ENCODE data around the gene SLC26A8. TPM values are rescaled to one million over a fixed set of nuclear protein-coding genes. Genes with fewer than 3 reads are reported as not detected.
"Not testable (repeated sequence)": the region's sequence is repeated elsewhere in the genome, so short reads cannot be mapped to it uniquely, and the experiment has no call there.

Gene SLC26A8
- total RNA-seq, 1 donor from 2014 or later = 0.20 TPM

DNA sequence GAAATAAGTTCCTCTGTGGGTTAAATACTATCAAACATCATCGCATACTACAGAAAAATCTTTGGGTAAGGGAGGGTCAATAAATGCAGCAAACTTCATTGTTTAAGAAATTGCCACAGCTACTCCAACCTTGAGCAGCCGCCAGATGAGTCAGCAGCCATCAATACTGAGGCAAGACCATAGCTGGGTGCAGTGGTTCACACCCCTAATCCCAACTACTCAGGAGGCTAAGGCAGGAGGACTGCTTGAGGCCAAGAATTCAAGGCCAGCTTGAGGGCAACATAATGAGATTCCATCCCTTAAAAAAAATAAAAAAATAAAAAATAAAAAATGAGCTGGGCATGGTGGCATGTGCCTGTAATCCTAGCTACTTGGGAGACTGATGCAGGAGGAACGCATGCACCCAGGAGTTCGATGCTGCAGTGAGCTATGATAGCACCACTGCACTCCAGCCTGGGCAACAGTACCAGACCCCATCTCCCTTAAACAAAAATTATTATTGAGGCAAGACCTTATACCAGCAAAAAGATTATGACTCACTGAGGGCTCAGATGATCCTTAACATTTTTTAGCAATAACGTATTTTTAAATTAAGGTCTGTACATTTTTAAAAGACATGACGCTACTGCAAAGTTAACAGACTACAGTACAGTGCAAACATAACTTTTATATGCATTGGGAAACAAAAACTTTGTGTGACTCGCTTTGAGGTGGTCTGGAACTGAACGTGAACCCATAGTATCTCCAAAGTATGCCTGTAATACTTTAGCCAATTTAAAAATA lies 112.4 kb downstream of the SLC26A8 start:
- no peak for DNase-seq

DNA sequence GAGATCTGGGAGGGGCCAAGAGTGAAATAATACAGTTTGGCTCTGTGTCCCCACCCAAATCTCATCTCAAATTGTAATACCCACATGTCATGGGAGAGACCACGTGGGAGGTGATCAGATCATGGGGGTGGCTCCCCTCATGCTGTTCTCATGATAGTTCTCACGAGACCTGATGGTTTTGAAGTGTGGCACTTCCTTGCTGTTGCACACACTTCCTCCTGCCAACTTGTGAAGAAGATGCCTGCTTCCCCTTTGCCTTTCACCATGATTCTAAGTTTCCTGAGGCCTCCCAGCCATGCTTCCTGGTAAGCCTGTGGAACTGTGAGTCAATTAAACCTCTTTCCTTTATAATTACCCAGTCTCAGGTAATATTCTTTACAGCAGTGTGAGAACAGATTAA lies 114.9 kb downstream of the SLC26A8 start:
- not testable (repeated sequence) for DNase-seq

DNA sequence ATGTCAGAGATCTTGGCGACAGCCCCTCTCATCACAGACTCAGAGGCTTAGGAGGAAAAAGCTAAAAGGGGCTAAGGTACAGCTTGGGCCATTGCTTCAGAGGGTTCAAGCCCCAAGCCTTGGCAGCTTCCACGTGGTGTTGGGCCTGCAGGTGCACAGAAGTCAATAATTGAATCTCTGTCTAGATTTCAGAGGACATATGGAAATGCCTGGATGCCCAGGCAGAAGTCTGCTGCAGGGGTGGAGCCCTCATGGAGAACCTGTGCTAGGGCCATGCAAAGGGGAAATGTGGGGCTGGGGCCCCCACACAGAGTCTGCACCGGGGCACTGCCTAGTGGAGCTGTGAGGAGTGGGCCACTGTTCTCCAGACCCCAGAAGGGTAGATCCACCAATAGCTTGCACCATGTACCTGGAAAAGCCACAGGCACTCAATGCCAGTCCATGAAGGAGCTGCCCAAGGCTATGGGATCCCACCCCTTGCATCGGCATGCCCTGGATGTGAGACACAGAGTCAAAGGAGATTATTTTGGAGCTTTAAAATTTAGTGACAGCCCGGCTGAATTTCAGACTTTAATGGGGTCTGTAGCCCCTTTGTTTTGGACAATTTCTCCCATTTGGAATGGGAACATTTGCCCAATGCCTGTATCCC lies 115.6 kb downstream of the SLC26A8 start:
- not testable (repeated sequence) for DNase-seq

DNA sequence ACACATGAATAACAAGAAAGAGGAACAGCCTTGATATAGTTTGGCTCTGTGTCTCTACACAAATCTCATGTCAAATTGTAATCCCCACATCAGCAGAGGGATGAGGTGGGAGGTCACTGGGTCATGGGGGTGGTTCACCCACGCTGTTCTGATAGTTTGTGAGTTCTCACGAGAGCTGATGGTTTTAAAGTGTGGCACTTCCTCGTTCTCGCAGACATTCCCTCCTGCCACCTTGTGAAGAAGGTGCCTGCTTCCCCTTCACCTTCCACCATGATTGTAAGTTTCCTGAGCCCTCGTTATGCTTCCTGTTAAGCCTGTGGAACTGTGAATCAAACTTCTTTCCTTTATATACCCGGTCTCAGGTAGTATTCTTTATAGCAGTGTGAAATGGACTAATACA lies 116.7 kb downstream of the SLC26A8 start:
- no peak for DNase-seq

DNA sequence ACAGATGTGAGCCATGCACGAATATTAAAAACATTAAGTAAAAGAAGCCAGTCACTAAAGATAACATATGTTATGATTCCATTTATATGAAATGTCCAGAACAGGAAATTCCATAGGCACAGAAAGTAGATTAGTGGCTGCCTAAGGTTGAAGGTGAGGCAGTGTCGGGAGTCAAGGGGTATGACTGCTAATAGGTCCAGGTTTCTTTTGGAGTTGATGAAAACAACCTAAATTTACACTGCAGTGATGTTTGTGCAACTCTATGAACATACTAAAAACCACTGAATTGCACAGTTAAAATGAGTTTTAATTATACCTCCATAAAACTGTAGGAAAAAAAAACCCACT lies 118.0 kb downstream of the SLC26A8 start:
- DNase-seq = no peak

DNA sequence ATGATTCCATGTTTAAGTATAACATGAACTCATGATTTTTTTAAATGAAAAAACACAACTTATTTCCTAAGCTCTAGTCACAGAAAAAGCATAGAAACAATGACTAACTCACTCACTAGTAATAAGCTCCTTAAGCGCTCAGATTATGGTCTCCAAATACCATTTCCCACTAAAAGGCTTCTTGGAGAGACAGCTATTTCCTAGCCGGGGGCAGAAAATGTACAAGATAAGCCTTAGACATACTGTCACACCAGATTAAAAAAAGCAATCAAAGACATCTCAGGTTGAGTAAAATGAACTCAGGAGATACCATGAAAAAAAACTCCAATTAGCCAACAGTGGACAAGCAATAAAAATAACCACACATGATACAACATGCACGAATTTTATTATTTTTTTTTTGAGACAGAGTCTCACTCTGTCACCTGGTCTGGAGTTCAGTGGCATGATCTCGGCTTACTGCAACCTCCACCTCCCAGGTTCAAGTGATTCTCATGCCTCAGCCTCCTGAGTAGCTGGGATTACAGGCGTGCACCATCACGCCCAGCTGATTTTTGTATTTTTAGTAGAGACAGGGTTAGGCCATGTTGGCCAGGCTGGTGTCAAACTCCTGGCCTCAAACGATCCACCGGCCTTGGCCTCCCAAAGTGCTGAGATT lies 118.5 kb downstream of the SLC26A8 start:
- DNase-seq = no peak

DNA sequence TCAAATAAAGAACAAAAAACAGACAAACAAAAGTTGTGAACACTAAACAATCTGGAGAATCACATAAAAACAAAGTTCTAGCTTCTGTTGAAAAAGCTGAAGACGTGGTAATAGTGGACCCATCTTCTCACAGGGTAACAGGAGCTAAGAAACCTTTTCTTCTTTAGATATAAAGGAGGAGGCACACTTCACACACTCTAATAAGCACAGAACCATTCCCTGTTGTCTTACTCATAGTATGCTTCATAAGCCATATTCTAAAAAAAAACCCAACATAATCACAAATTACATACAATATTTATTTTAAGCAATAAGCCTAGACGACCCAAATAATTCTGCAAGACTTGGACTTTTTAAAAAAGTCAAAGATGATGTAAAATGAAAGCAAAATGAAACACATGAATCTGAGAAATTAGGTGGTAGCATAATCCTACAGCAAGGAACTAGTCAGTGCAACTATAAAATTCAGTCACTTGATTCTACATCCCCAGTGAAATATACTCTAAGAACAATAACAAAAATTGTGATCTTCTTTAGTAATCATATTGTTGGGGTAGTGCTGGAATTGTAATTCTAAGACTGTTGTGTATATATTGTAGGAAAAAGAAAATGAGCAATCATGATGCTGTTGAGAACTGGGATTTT lies 119.2 kb downstream of the SLC26A8 start:
- DNase-seq = no peak

DNA sequence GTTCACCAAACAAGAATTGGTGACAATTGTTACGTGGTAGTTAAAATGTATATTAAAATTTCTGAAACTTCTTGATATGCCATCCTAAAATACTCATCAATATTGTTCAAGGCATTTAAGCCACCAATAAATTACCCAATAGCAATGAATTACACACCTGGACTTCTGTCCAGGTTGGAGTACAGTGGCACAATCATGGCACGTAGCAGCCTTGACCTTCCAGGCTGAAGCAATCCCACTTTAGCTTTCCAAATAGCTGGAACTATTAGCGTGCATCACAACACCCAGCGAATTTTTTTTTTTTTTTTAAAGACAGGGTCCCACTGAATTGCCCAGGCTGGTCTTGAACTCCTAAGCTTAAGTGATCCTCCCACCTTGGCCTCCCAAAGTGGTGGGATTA lies 120.8 kb downstream of the SLC26A8 start:
- no peak for DNase-seq

DNA sequence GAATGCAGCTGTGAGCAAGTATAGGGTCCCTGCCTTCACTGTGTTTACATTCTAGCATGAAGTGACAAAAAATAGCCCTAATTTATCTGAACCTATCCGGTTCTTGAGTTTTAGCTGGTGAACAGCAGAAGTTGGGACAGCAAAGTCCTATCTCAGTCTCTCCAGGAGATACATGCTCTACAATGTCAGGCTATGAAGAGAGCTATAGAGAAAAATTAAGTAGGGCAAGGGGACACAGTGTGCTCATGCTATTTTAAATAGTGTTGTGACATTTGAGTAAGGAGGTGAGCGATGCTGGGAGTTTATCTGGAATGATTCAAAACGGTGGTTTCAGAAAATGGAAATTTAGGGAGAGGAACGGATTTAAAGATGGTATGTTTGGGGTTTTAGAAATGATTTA lies 124.0 kb downstream of the SLC26A8 start:
- no peak for DNase-seq

DNA sequence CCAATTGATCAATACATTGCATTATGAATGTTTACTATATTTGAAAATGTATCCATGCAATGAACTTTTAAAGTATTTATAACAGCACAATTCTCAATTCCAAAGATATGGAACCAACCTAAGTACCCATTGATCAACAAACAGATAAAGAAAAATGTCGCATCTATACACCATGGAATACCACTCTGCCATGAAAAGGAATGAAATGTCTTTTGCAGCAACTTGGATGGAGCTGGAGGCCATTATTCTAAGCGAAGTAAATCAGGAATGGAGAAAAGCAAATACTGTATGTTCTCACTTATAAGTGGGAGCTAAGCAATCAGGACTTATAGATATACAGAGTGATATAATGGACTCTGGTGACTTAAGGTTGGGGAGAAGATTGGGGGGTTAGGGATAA lies 126.4 kb downstream of the SLC26A8 start:
- DNase-seq = no peak

DNA sequence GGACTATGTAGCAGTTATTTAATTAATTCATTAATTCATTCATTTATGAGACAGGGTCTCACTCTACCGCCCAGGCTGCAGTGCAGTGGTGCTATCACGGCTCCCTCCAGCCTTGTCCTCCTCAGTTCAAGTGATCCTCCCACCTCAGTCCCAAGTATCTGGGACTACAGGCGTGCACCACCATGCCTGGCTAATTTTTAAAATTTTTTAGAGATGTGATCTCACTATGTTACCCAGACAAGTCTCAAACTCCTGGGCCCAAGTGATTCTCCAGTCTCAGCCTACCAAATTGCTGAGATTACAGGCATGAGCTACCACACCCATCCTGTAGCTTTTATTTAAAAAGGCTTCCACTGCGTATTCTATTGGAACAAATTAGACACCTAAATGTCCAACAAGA lies 127.0 kb downstream of the SLC26A8 start:
- DNase-seq = no peak

DNA sequence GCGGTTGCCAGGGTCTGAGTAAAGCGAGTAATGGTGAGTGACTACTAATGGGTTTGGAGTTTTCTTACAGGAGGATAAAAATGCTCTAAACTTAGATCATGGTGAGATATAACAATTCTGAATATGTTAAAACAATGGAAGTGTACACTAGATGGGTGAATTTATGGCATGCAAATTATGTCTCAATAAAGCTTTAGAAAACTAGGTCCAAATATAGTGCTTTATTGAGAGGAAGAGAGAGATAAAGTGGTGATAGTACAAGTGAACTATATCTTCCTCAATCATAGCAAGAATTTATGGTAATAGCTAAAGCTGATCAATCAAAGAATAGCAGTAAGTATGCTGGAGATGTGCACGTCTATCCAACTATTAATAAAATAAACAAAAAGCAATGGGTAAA lies 127.4 kb downstream of the SLC26A8 start:
- no peak for DNase-seq

DNA sequence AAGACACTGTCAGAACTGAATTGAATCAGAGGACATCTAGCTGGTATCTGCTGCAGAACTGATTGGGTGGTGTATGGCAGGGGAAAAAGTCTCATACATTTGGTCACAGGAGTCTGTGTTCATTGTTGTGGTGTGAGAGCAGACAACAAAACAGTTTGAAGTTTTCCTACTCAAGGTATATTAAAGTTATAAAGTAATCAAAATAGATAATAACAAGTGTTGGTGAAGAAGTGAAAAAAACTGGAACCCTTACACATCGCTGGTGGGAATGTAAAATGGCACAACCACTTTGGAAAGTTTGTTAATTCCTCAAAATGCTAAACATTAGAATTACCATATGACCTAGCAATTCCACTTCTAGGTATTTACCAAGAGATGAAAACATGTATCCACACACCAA lies 128.2 kb downstream of the SLC26A8 start:
- no peak for DNase-seq

DNA sequence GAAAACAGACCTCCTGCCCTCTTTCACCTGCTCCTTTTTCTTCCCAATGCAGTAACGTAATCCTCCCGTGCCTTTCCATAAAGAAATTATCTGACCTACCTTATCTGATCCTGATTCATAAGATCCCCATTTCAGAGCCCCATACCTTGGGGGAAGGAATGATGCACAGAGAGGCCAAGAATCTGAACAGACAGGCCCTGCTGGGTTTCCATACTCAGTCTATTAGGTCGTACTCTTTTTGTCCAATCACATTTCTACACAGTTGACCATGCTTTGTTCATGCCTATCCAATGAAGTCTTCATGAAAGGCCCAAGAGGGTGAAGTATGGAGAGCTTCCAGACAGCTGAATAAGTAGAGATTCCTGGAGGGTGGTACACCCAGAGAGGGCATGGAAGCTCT lies 128.9 kb downstream of the SLC26A8 start:
- no peak for DNase-seq

DNA sequence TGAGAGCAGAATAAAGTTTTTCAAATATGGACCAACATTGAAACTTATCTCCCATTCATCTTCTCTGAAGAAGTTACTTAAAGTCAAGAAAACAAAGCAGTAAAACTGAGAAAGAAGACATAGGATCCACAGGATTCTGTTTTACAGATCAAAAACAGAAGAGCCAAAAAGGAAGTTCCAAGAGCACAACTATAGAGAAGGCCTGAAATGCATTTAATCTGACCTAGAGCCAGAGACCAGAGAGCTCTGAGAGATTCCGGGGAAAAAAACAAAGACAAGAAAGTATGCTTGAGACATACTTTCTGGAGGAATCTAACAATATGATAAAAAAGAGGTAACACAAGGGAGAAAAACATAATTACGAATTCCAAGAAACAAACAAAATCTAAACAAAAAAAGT lies 129.7 kb downstream of the SLC26A8 start:
- no peak for DNase-seq

Other genes starting within 250 kb of the SLC26A8 start
- gene CLPSL2, start 248.0 kb downstream of the SLC26A8 start, total RNA-seq = not detected
- gene CLPSL1, start 243.6 kb downstream of the SLC26A8 start, total RNA-seq = not detected
- 2.7 TPM for gene CLPS, start 227.3 kb downstream of the SLC26A8 start, total RNA-seq
- not detected for gene LHFPL5, start 219.3 kb downstream of the SLC26A8 start, total RNA-seq
- 54.5 TPM for gene SRPK1, start 103.5 kb downstream of the SLC26A8 start, total RNA-seq
- 52.6 TPM for gene MAPK14, start 3.2 kb upstream of the SLC26A8 start, total RNA-seq
- 29.5 TPM for gene MAPK13, start 105.9 kb upstream of the SLC26A8 start, total RNA-seq
- gene BRPF3, start 172.1 kb upstream of the SLC26A8 start, total RNA-seq = 15.9 TPM
- 4.2 TPM for gene PNPLA1, start 245.4 kb upstream of the SLC26A8 start, total RNA-seq